Measurements from ENCODE around the gene INTS12.
"Not testable (repeated sequence)": the region's sequence is repeated elsewhere in the genome, so short reads cannot be mapped to it uniquely, and the experiment has no call there.

The INTS12 gene, protein sequence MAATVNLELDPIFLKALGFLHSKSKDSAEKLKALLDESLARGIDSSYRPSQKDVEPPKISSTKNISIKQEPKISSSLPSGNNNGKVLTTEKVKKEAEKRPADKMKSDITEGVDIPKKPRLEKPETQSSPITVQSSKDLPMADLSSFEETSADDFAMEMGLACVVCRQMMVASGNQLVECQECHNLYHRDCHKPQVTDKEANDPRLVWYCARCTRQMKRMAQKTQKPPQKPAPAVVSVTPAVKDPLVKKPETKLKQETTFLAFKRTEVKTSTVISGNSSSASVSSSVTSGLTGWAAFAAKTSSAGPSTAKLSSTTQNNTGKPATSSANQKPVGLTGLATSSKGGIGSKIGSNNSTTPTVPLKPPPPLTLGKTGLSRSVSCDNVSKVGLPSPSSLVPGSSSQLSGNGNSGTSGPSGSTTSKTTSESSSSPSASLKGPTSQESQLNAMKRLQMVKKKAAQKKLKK

DNA sequence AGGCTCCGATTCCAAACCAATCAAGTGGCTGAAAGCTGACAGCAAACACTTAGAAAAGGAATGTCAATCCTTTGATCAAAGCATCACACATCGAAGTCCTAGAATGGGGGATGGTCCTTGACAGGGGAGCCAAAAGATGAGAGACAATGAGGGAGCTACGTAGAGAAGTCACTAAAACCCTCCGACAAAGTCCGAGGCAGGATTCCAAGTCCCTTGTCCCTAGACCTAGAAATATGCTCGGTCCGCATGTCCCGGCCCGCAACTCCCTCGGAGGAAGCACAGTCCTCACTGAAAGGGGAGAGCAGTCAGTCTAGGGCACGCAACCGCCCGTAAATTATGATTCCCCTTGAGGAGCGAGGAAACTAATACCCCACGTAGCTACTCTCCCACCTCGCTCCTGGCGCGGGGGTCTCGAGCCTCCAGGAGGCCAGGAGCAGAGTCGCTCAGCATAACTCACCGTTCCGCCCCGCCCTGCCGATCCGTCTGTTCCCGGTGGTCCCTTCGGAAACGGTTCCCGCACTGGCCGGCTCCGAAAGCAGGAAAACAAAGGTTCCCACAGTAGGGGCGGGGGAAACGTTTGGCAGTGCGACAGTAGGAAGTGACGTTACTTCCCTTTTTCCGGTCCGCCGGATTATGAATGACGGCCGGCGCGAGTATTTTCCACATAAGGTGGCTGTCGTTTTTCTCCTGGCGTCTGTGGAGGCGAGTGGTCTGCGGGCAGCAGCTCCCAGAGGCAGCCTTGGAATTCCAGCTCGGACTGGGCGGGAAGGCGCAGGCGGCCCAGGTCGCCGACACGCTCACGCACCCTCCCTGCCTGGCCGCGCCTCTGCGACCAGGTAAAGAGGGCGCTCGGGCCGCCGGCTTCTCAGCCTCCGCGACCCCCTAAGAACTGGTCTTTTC lies at the start of gene INTS12, which contains the start of gene GSTCD:
Gene INTS12, minus strand, starts transcription at position 509 of the 900 bp plus-strand sequence. CDS start 8,684 bp downstream, outside the sequence.
Gene GSTCD, plus strand, starts transcription at position 604 of the 900 bp plus-strand sequence. CDS start 8,830 bp downstream, outside the sequence.
- Mint-ChIP-seq H3K4me3 (peak within 1 kb of the TSS; percentile 98), H3K4me1 (peaks cover 39% of the 10 kb centered on the region), H3K27ac (peak within 1 kb of the TSS; percentile 89), H3K36me3 (peaks cover 7% of the 10 kb centered on the region), H3K9me3 (no peaks in the 10 kb centered on the region), H3K27me3 (no peaks in the 10 kb centered on the region)
- ATAC-seq = peak; percentile 97

DNA sequence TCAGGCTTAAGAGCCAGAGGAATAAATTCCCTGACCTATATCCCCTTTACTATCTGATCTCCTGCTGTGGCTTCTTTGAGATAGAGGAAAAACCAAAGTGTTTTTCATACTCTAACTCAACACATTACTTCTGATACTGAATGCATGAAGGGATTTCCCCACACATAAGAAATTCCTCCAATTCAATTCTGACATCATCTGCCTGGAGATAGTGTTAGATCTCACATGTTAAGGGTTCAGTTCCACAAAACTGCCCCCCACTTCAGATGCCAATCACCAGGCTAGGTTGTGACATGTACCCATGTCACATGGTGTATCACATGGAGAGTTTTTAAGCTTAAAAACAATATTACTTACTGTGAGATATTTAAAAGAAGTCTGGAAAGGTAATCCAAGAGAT lies 46.9 kb upstream of the INTS12 start:
- Mint-ChIP-seq H3K36me3 (no peaks in the 10 kb centered on the region), H3K9me3 (no peaks in the 10 kb centered on the region), H3K4me3 (no peak overlapping the region), H3K27ac (no peak overlapping the region), H3K27me3 (no peaks in the 10 kb centered on the region), H3K4me1 (no peaks in the 10 kb centered on the region)
- no peak for ATAC-seq

DNA sequence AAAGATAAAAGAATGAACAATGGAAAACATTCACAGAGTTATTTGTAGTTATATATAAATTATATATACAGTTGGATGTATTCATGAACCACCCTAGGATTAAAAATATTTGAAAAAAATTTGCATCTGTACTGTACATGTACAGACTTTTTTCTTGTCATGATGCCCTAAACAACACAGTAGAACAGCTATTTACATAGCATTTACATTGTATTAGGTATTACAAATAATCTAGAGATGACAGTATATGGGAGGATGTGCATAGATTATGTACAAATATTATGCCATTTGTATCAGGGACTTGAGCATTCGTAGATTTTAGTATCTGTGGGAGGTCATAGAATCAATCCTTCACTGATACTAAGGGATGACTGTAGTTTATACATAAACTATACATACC lies 44.9 kb upstream of the INTS12 start:
- Mint-ChIP-seq H3K4me3 (no peak overlapping the region), H3K4me1 (no peaks in the 10 kb centered on the region), H3K27me3 (no peaks in the 10 kb centered on the region), H3K36me3 (no peaks in the 10 kb centered on the region), H3K27ac (no peak overlapping the region), H3K9me3 (no peaks in the 10 kb centered on the region)
- ATAC-seq = no peak

DNA sequence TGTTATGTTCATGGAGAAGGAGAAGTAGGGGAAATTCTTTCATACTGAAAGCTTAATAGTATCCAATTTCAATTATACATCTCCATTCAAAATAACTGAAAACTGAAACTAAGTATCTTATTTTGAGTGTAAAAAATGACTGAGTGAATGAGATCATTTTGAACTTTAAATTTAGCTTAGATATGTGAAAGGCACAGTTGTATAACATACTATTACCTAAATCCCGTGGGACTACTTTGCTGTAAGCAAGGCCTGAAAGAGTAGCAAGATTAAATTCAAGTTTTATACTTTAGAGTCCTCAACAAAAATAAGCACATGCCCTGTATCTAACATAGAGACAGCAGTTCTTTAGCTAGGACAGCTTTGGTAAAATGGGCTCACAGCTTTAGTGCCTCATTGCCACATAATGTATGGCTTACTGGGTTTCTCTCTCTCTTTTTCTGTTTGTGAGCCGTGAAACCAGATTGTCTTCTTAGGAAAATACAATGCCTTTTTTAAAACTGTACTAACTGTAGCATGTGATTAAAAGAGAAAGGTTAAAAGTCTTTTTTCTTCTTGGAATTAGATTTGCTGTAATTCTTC lies 43.3 kb upstream of the INTS12 start:
- Mint-ChIP-seq H3K4me1 (no peaks in the 10 kb centered on the region), H3K4me3 (no peak overlapping the region), H3K27ac (no peak overlapping the region), H3K9me3 (no peaks in the 10 kb centered on the region), H3K36me3 (no peaks in the 10 kb centered on the region), H3K27me3 (no peaks in the 10 kb centered on the region)
- no peak for ATAC-seq

DNA sequence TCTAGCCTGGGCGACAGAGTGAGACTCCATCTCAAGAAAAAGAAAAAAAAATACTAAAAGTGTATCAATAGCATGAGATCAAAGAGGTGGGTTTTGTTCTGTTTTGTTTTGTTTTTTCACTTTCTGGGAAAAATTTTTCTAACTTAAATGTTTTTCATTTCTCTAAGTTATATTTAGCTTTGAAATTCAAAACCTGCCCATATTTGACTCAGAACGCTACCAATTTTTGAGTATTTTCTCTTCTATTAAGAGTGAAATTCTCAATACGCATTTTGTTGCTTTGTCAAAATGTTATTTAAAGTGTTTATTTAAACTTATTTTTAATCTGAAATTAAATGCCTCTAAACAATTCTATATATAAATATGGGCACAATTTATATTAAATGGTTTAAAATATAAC lies 39.7 kb upstream of the INTS12 start:
- no peaks in the 10 kb centered on the region for H3K4me1 Mint-ChIP-seq
- H3K27me3 Mint-ChIP-seq = no peaks in the 10 kb centered on the region
- no peak overlapping the region for H3K27ac Mint-ChIP-seq
- H3K9me3 Mint-ChIP-seq = no peaks in the 10 kb centered on the region
- ATAC-seq = no peak
- no peak overlapping the region for H3K4me3 Mint-ChIP-seq
- no peaks in the 10 kb centered on the region for H3K36me3 Mint-ChIP-seq

DNA sequence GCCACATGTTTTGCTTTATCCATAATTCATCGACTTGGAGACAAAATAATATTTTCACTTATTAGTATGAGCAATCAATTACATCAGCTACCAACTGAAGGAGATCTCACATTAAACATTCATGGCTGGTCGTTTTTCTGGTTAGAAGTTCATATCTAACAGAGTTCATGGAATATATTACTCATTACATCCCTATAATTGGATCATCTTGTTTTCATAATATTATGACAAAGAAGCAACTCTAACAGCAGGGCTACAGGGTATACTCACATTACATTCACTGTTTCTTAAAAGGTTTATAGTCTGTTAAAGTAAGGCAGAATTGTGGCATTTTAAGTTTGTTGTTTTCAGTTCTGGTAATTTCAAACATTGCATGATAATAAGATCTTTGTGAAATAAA lies 33.1 kb upstream of the INTS12 start:
- no peaks in the 10 kb centered on the region for H3K4me1 Mint-ChIP-seq
- H3K36me3 Mint-ChIP-seq = peaks cover 45% of the 10 kb centered on the region
- no peaks in the 10 kb centered on the region for H3K27me3 Mint-ChIP-seq
- H3K27ac Mint-ChIP-seq = no peak overlapping the region
- ATAC-seq = no peak
- peaks cover 6% of the 10 kb centered on the region for H3K9me3 Mint-ChIP-seq
- no peak overlapping the region for H3K4me3 Mint-ChIP-seq

DNA sequence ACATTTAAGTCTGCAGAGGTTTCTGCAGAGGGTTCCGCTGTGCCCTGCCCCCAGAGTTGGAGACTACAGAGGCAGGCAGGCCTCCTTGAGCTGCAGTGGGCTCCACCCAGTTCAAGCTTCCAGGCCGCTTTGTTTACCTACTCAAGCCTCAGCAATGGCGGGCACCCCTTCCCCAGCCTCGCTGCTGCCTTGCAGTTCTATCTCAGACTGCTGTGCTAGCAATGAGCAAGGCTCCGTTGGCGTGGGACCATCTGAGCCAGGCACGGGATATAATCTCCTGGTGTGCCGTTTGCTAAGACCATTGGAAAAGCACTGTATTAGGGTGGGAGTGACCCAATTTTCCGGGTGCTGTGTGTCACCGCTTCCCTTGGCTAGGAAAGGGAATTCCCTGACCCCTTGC lies 26.7 kb upstream of the INTS12 start:
- H3K4me3 Mint-ChIP-seq, H3K27ac Mint-ChIP-seq, ATAC-seq, H3K4me1 Mint-ChIP-seq, H3K27me3 Mint-ChIP-seq: not testable (repeated sequence)
- H3K36me3 Mint-ChIP-seq = peaks cover 98% of the 10 kb centered on the region
- H3K9me3 Mint-ChIP-seq = peaks cover 18% of the 10 kb centered on the region

DNA sequence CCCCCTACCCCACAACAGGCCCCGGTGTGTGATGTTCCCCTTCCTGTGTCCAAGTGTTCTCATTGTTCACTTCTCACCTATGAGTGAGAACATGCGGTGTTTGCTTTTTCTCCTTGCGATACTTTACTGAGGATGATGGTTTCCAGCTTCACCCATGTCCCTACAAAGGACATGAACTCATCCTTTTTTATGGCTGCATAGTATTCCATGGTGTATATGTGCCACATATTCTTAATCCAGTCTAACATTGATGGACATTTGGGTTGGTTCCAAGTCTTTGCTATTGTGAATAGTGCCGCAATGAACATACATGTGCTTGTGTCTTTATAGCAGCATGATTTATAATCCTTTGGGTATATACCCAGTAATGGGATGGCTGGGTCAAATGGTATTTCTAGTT lies 21.4 kb upstream of the INTS12 start:
- not testable (repeated sequence) for H3K27ac Mint-ChIP-seq, H3K4me3 Mint-ChIP-seq, ATAC-seq, H3K4me1 Mint-ChIP-seq, H3K27me3 Mint-ChIP-seq
- Mint-ChIP-seq H3K36me3 (peaks cover 65% of the 10 kb centered on the region), H3K9me3 (peaks cover 12% of the 10 kb centered on the region)

DNA sequence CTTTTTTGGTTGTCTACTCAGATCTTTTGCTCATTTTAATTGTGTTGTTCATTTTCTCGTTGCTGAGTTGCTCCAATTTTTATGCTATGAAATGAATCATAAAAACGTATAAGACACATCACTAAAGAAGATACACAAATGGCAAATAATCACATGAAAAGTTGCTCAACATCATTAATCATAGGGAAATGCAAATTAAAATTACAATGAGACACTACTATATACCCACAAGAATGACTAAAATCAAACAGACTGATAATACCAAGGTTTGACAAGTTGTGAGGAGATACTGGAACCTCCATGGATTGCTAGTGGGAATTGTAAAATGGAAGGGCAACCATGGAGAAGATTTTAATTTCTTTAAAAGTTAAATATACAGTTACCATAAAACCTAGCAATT lies 17.1 kb upstream of the INTS12 start:
- no peak overlapping the region for H3K4me3 Mint-ChIP-seq
- H3K4me1 Mint-ChIP-seq = no peaks in the 10 kb centered on the region
- peaks cover 4% of the 10 kb centered on the region for H3K9me3 Mint-ChIP-seq
- H3K36me3 Mint-ChIP-seq = peaks cover 22% of the 10 kb centered on the region
- ATAC-seq = no peak
- H3K27me3 Mint-ChIP-seq = no peaks in the 10 kb centered on the region
- no peak overlapping the region for H3K27ac Mint-ChIP-seq

DNA sequence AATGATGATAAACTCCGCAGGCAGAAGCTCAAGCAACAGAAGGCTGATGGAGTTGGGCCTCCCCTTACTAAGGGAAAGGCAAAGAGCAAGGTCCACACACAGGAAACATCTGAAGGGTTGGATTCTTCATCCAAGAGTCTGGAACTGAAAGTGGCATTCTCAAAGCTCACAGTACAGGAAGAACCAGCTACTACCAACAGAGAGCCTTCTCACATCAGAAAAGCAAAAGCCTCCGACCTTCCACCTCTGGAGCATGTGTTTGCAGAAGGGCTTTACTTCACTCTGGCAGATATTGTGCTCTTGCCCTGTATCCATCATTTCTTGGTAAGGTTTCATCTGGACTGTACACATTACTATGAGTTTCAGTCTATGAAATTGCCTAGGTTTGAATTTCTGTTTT lies 10.7 kb upstream of the INTS12 start:
- no peak for ATAC-seq
- Mint-ChIP-seq H3K9me3 (no peaks in the 10 kb centered on the region), H3K4me1 (peaks cover 2% of the 10 kb centered on the region), H3K27ac (no peak overlapping the region), H3K4me3 (no peak overlapping the region), H3K36me3 (no peaks in the 10 kb centered on the region), H3K27me3 (no peaks in the 10 kb centered on the region)

DNA sequence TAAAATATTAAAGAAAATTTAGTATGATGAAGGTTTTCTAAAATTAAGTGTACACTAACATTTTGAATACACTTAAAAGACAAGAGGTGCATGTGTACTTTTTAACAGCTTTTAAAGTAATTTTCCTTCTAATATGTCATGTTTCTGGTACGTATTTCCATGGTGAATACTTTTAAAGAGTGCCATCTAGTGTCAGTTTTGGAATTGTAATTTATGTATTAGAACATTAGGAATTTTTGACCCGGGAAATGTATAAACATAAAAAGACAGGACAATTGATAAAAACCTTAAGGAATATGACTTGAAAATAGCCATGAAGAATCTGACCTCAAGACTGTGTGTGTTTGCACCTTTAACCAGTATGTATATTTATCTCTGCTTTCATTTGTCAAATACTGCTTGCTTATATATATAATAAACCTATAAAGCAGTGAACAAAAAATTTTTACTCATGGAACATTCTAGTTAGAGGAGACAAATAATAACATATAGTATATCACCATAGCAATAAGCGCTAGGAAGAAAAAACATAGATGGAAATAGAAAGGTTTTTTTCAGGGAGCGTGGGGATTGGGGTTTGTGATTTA lies 7.3 kb upstream of the INTS12 start:
- no peaks in the 10 kb centered on the region for H3K36me3 Mint-ChIP-seq
- H3K4me1 Mint-ChIP-seq = peaks cover 18% of the 10 kb centered on the region
- no peaks in the 10 kb centered on the region for H3K9me3 Mint-ChIP-seq
- no peak overlapping the region for H3K4me3 Mint-ChIP-seq
- H3K27me3 Mint-ChIP-seq = no peaks in the 10 kb centered on the region
- no peak overlapping the region for H3K27ac Mint-ChIP-seq
- ATAC-seq = no peak

DNA sequence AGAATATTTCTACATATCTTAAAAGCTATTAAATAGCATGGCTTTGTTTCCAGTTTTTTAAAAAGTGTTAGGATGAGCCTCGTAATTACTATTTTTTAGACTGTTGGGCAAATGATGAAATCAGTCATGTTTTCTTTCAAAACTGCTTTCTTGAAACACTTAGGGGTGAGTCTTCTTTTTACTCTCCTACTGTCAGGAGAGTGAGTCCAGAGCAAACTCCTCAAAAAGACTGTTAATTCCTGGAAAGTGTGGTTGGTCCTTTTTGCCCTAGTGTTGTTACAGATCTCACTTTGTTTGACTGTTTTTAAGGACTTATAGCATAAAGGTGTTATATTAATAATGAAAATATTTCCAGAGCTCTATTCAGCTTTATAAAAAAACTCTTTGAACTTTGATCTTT lies 6.4 kb upstream of the INTS12 start:
- Mint-ChIP-seq H3K4me1 (peaks cover 18% of the 10 kb centered on the region), H3K36me3 (no peaks in the 10 kb centered on the region), H3K4me3 (no peak overlapping the region), H3K27me3 (no peaks in the 10 kb centered on the region), H3K27ac (no peak overlapping the region), H3K9me3 (no peaks in the 10 kb centered on the region)
- no peak for ATAC-seq

DNA sequence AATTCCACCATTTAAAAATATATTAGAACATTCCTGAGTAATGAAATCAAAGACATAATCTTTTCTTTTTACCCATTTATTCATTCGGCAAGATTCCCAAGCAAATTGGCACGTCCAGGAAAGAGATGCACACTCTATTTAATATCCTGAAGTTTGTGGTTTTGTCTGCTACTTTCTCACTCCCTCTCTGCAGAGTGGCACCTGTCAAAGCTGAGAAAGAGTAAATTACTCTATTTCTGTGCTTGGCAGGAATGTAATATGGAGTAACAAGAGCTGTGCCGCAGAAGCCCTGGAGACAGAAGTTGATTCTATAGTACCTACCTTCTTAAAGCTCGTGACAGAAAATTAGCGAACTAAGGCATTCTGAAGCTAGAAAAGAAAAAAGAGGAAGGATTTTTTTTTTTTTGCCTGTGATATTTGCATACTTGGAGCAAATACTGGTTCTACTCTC lies 5.6 kb upstream of the INTS12 start:
- peak; percentile 62 for ATAC-seq
- H3K9me3 Mint-ChIP-seq = no peaks in the 10 kb centered on the region
- H3K36me3 Mint-ChIP-seq = no peaks in the 10 kb centered on the region
- H3K4me3 Mint-ChIP-seq = peak overlapping the region; percentile 75
- peaks cover 18% of the 10 kb centered on the region for H3K4me1 Mint-ChIP-seq
- no peaks in the 10 kb centered on the region for H3K27me3 Mint-ChIP-seq
- peak overlapping the region; percentile 77 for H3K27ac Mint-ChIP-seq

DNA sequence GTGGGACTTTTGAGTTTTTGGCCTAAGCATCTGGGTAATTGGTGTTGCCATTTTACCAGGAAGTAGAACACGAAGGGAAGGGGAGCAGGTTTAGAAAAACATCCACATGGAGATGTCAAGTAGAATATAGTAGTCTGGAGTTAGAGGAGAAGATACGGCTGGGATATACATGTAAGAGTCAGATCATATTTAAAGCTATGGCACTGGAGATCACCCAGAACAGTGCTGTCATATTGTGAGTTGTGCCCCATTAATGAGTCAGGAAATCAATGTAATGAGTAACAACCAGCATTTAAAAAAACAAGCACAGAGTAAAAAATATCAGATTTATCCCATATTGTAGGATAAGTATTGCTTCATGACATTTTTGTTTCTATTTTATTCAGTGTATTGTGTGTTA lies 4.3 kb upstream of the INTS12 start:
- Mint-ChIP-seq H3K27ac (peak overlapping the region; percentile 3), H3K27me3 (no peaks in the 10 kb centered on the region), H3K9me3 (no peaks in the 10 kb centered on the region), H3K36me3 (no peaks in the 10 kb centered on the region), H3K4me3 (no peak overlapping the region), H3K4me1 (peaks cover 20% of the 10 kb centered on the region)
- ATAC-seq = no peak

DNA sequence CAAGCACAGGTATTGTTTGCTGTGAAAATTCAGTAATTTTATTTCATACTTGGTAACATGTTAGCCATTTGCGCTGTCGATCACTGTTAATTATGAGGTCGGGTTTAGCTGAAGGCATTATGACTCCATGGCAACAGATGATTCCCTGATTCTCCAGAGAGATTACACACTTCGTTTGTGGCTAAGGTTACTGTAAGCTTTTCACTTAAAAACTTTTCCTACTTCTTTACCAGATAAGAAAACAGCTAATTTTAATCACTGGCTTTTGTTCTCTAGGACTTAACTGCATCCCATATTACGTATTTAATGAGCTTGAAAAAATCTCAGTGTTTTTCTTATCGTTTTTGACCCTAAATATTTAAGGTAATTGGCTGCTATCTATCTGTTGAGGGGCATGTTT lies 2.2 kb upstream of the INTS12 start:
- Mint-ChIP-seq H3K27me3 (no peaks in the 10 kb centered on the region), H3K4me3 (no peak overlapping the region), H3K36me3 (peaks cover 5% of the 10 kb centered on the region), H3K27ac (no peak overlapping the region), H3K9me3 (no peaks in the 10 kb centered on the region), H3K4me1 (peaks cover 41% of the 10 kb centered on the region)
- ATAC-seq = no peak

All from stimulated activated memory B cell treated with anti-CD40 and anti-IgM and Interleukin-4, amounts not matched to agents 10 μg/mL and 1 μg/mL and 100 μg/mL, for 72 hours (primary cell).